GM23248 (cell line): ENCODE results near the gene FAM20C.

ENCODE experiments used
- EZH2 ChIP-seq: fragments of 200-600 bp; sonication (generic); IDR thresholded peaks from 2 replicates; pipeline ENCODE4 v1.6.1; 2018; ENCODE audit warnings: antibody characterized with exemption, mild to moderate bottlenecking; ENCODE audit not compliant: insufficient read depth, poor library complexity, severe bottlenecking
- EZH2phosphoT487 ChIP-seq: fragments of 200-600 bp; sonication (generic); IDR thresholded peaks from 2 replicates; pipeline ENCODE4 v1.6.1; 2018; ENCODE audit warnings: antibody characterized with exemption, moderate library complexity, mild to moderate bottlenecking, low read depth; ENCODE audit not compliant: insufficient read depth

DNA sequence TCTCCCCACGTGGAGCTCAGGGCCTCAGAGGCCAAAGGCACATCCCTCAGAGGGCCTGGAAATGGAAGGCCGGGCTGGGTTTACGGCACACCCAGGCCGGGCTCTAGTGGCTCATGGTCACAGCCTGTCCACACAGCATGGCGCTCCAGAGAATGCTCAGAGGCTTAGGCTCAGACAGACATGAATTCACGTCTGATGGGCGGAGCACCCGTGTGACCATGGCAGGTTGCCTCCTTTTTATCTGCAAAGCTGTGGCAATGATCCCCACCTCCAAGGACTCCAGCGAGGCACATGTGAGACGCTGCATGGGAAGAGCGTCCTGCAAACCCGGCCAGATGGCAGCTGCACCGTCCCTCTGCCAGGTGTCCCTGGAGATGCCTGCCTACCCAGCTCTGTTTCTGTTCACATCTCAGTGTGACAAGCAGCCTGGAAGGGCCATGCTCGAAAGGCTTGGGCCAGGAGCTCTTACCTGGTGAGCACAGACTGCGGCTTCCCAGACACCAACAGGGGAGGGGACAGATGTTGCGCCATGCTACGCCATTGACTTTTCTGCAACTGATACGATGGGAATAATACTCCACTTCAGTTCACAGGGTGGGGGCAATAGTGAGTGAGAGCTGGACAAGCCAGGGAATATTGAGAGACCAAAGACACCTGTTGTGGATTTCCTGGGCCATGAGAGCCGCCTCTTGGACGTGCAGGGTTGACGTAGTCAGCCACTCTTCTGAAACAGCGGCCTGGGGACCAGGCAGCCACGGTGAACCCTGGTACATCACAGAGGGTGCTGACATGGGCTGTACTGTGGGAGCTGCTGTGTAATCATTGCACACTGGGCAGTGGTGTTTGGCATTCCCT lies 34.4 kb upstream of the FAM20C start:
- no peak for TF ChIP-seq EZH2phosphoT487
- no peak for TF ChIP-seq EZH2
